NCI-H1417 treated with DMSO at 0.1 percent for 48 hours (cell line): ENCODE data around the gene SPDYE3.
"Not testable (repeated sequence)": the region's sequence is repeated elsewhere in the genome, so short reads cannot be mapped to it uniquely, and the experiment has no call there.

Experiments used
- DNase-seq: peaks from one replicate; lab custom pipeline; 2025; lab: John Stamatoyannopoulos, UW

SPDYE3 gene

DNA sequence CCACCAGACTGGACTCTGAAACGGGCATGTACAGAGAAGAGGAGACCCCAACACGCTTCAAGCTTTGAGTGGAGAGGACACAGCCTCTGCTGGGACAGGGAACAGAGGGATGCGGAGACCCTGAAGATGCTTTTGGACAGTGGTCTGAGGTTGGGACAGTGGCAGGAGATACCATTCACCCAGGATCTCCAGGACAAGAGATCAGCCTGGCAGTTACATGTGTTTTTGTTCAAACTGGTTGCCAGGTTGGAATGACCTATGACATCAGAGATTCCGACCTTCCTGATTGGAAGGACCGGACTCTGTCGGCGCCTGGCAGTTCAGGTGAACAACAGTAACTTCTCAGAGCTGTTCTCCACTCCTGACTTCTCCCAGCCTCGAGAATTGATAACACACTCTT is at the start of gene SPDYE3:
Gene SPDYE3, plus strand, starts transcription at position 301 of the 400 bp plus-strand sequence. CDS start 184 bp downstream, outside the sequence.
- not testable (repeated sequence) for DNase-seq

- DNase-seq, result not testable (repeated sequence)
Measured at GRCh38 chr7:100259984-100260383, 47.5 kb upstream of the SPDYE3 start.

DNA sequence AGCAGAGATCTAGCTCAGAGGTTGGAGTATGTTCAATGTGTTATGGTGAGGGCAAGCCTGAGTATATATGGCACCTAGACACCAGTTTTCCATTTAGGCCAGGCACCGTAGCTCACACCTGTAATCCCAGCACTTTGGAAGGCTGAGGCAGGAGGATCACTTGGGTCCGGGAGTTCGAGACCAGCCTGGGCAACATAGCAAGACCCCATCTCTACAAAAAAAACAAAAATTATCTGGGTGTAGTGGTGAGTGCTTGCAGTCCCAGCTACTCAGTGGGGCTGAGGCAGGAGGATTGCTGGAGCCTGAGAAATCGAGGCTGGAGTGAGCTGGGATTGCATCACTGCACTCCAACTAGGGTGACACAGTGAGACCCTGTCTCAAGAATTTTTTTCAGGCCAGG is 44.6 kb upstream of the SPDYE3 start:
- not testable (repeated sequence) for DNase-seq

- not testable (repeated sequence) for DNase-seq
Measured at GRCh38 chr7:100264223-100264622, 43.3 kb upstream of the SPDYE3 start.

DNA sequence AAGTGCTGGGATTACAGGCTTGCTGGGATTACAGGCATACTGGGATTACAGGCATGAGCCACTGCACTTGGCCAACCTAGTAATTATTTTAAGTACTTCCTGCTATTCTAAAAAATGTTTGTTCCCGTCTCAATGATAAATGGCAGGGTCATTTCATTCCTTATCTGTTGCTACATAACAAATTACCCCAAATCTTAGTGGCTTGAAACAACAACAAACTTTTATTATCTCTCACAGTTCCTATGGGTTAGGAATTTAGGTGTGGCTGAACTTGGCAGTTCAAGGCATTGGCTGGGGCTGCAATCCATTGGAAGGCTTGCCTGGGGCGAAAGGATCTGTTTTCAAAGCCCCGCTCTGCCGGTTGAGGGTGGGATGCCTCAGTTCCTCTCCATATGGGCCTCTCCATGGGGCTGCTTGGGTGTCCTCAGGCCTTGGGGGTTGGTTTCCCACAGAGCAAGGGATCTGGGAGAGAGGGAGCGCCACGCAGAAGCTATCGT is 42.8 kb upstream of the SPDYE3 start:
- DNase-seq, result not testable (repeated sequence)

- not testable (repeated sequence) for DNase-seq
Measured at GRCh38 chr7:100265851-100266250, 41.7 kb upstream of the SPDYE3 start.

DNA sequence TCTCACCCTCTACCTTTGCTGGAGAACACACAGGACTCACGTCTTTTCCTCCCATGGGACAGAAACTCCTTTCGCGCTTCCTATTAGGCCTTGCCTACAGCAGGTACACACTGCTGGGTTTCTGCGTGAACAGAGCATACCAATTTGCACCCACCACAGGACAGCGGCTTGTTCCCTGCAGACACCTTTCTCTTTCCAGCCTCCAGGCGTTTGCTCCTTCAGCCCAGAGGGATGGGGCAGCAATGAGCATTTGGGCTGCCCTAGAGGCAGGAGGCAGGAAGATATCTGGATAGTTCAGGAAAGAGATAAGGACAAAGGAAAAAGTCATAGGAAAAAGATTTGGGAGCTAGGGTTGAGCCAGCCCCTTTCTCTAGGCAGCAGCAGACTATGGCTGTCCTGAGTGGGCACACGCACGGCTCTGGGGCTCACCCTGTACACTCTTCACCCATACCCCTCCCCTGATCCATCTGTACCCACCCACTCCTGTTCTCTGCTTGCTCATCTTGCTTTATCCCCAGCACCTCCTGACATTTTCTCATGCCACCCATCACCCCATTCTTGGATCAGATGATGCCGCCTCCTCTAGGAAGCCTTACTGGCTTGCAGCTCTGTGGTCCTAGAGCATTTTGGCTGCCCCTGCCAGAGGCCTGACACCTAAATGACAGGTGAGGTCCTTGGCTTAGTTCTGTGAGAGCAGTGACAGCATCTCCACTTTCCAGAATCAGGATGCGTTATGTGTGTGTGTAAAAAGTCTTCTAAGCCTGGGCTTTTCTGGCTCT is 40.7 kb upstream of the SPDYE3 start:
- no peak for DNase-seq

DNA sequence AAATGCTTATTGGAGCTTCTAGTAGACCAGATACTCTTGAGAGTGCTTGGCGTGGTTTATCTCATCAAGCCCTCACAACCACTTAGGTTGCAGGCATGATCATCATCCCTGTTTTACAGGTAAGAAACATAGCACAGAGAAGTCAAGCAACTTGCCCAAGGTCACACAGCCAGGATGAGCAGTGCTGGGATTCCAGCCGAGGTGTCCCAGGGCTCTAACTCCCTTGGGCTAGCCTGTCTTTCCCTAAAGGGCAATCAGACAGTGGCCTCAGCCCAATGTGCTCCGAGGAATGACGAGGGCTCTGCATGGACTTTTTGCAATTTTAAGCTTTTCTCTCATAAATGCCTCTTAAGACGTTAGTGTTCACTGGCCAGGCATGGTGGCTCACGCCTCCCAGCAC is 39.9 kb upstream of the SPDYE3 start:
- no peak for DNase-seq

- not testable (repeated sequence) for DNase-seq
Measured at GRCh38 chr7:100268882-100269281, 38.6 kb upstream of the SPDYE3 start.

DNA sequence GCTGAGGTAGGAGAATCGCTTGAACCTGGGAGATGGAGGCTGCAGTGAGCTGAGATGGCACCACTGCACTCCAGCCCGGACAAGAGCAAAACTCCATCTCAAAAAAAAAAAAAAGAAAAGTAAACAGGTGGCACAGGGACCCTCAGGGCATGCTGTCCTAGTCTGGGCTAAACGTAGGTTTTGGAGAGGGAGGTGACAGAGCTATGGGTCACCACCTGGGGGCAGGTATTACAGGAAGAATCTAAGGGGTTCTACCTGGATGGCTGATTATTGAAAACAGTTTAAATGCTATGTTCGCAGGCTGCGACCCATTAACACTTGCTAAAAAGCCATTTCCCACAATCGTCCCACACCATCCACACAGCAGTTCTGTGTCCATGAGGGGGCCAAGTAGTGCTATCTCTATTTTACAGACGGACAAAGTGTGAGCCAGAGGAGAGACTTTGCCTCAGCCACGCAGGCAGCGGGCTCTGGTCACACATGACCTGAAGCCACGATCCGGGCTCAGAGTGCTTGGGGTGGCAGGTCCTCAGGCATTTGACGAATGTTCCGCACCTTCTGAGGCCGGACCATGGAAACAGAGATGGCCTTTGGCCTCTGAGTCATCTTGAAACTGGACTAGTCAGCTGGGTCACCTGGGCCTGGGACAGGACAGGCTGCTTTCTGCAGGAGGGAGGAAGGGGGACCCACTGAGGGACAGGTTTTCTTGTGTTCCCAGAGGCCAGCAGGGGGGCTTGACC is 38.0 kb upstream of the SPDYE3 start:
- not testable (repeated sequence) for DNase-seq

- not testable (repeated sequence) for DNase-seq
Measured at GRCh38 chr7:100270046-100270918, 37.2 kb upstream of the SPDYE3 start.

DNA sequence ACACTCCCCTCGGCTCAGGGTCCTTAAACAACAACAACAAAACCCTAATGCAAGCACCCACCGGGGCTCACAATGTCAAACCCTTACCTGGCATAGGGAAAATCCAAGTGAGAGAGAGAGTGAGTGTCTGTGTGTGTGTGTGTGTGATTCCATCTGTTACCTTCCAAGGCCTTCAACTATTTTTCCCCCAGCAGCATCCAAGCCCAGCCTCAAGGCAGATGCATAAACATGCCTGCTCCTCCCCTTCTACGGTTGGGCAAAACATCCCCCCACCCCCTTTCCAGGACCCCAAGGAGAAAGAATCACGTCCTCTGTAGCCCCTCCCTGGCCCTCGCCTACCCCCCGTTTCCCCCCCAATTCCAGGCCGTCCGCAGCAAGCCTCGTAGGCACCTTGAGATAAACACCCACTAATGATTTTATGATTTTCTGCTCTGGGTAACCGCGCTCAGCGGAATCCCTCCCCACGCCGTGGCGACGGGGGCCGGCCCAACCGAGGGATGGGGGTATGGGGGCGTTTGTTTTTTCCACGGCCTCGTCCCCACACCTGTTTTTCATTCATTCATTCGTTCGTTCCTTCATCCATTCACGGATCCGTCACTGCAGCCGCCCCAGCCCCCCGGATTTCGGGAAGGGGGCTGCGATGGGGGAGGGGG is 36.4 kb upstream of the SPDYE3 start:
- not testable (repeated sequence) for DNase-seq

- DNase-seq, result peak; percentile 80
Measured at GRCh38 chr7:100271716-100272537, 35.6 kb upstream of the SPDYE3 start.

DNA sequence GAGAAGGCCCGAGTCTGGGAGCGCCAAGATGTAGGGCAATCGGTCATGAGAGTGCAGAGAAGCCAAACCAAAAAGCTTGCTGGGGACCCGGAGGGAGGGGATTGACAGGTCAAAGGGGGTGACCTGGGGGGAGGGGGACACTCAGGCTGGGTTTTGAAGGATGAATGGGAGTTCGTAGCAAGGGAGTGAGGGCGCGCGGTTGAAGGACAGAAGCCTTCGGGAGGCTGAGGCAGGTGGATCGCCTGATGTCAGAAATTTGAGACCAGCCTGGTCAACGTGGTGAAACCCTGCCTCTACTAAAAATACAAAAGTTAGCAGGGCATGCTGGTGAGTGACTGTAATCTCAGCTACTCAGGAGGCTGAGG is 35.0 kb upstream of the SPDYE3 start:
- not testable (repeated sequence) for DNase-seq

- DNase-seq, result no peak
Measured at GRCh38 chr7:100275120-100275519, 32.4 kb upstream of the SPDYE3 start.

DNA sequence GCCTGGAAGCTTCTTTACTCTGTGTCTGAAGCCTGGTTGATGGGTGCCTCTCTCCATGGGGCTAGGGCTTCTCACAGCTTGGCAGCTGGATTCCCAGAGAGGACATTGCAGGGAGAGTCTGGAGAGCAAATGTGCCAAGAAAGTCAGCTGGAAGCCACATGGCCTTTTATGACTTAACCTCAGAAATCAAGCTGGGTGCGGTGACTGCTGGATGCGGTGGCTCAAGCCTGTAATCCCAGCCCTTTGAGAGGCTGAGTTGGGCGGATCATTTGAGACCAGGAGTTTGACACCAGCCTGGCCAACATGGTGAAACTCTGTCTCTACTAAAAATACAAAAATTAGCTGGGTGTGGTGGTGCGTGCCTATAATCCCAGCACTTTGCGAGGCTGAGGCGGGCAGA is 31.4 kb upstream of the SPDYE3 start:
- DNase-seq, result not testable (repeated sequence)

GRCh38 chr7:100282069-100282608 is 25.4 kb upstream of the SPDYE3 start:
- not testable (repeated sequence) for DNase-seq

GRCh38 chr7:100283147-100283546 is 24.4 kb upstream of the SPDYE3 start:
- not testable (repeated sequence) for DNase-seq

GRCh38 chr7:100287191-100287969 is 20.1 kb upstream of the SPDYE3 start:
- DNase-seq, result not testable (repeated sequence)
